OCI-LY1 (cell line): Measurements from ENCODE around the gene TENM4.

Experiments
- H2AFZ ChIP-seq: fragments of 200-600 bp; sonication (generic), shearing (Covaris generic); 2 replicates; pipeline ENCODE4 v1.6.0; 2014; ENCODE audit warnings: antibody characterized with exemption, mild to moderate bottlenecking, low read length
- H3F3A ChIP-seq: fragments of 200-600 bp; sonication (generic), shearing (Covaris generic); 2 replicates; pipeline ENCODE4 v1.6.0; 2014; ENCODE audit warnings: mild to moderate bottlenecking, antibody characterized with exemption, low read length, moderate library complexity; ENCODE audit not compliant: insufficient read depth
- H3K27ac ChIP-seq: fragments of 200-600 bp; sonication (generic); 2 replicates; pipeline ENCODE4 v1.5.1; 2014; ENCODE audit warnings: low read length, mixed run types, mild to moderate bottlenecking, low read depth; ENCODE audit not compliant: poor library complexity, severe bottlenecking
- H3K27me3 ChIP-seq: fragments of 200-600 bp; sonication (generic); 2 replicates; pipeline ENCODE4 v1.6.0; 2014; ENCODE audit warnings: antibody characterized with exemption, mild to moderate bottlenecking, low read length, moderate library complexity; ENCODE audit not compliant: insufficient read depth
- H3K36me3 ChIP-seq: fragments of 200-600 bp; sonication (generic); 2 replicates; pipeline ENCODE4 v1.6.1; 2014; ENCODE audit warnings: mild to moderate bottlenecking, antibody characterized with exemption, low read length, moderate library complexity, mixed read lengths; ENCODE audit not compliant: insufficient read depth
- H3K4me1 ChIP-seq: fragments of 200-600 bp; sonication (generic); 2 replicates; pipeline ENCODE4 v1.5.1; 2014; ENCODE audit warnings: mild to moderate bottlenecking, low read length, moderate library complexity; ENCODE audit not compliant: insufficient read depth, severe bottlenecking
- H3K4me2 ChIP-seq: fragments of 200-600 bp; sonication (generic), shearing (Covaris generic); 2 replicates; pipeline ENCODE4 v1.6.1; 2014; ENCODE audit warnings: low read length
- H3K4me3 ChIP-seq: fragments of 200-600 bp; sonication (generic); 2 replicates; pipeline ENCODE4 v1.5.1; 2014; ENCODE audit warnings: low read length, low read depth, mild to moderate bottlenecking, mixed read lengths; ENCODE audit not compliant: poor library complexity, severe bottlenecking
- H3K79me2 ChIP-seq: fragments of 200-600 bp; shearing (Covaris generic); 2 replicates; pipeline ENCODE4 v1.6.1; 2016; ENCODE audit warnings: mixed run types, low read length, mixed read lengths; ENCODE audit not compliant: insufficient read depth
- H3K9ac ChIP-seq: fragments of 200-600 bp; sonication (generic), shearing (Covaris generic); 2 replicates; pipeline ENCODE4 v1.6.1; 2014; ENCODE audit warnings: mild to moderate bottlenecking, low read length, mixed read lengths
- H3K9me2 ChIP-seq: fragments of 200-600 bp; sonication (generic), shearing (Covaris generic); 2 replicates; pipeline ENCODE4 v1.6.1; 2014; ENCODE audit warnings: low read depth, mild to moderate bottlenecking, low read length, mixed read lengths
- H3K9me3 ChIP-seq: fragments of 200-600 bp; shearing (Covaris generic); 2 replicates; pipeline ENCODE4 v1.6.1; 2014; ENCODE audit warnings: low read length, mixed read lengths
- H4K20me1 ChIP-seq: fragments of 200-600 bp; sonication (generic), shearing (Covaris generic); 2 replicates; pipeline ENCODE4 v1.6.0; 2016; ENCODE audit warnings: mild to moderate bottlenecking, low read length; ENCODE audit not compliant: insufficient read depth
- CTCF ChIP-seq: fragments of 200-600 bp; sonication (generic), shearing (Covaris generic); IDR thresholded peaks from 2 replicates; pipeline ENCODE4 v1.5.1; 2017; ENCODE audit warnings: mild to moderate bottlenecking, antibody characterized with exemption, low read length, moderate library complexity, mixed read lengths
- EZH2 ChIP-seq: fragments of 200-600 bp; sonication (generic), shearing (Covaris generic); IDR thresholded peaks from 2 replicates; pipeline ENCODE4 v1.8.0; 2017; ENCODE audit warnings: borderline replicate concordance, mixed run types, mild to moderate bottlenecking, antibody characterized with exemption, low read length, moderate library complexity, mixed read lengths

TENM4 gene

GRCh38 chr11:79472819-79473529, 32.1 kb upstream of the TENM4 start:
- Histone ChIP-seq H3K9me3 (no peaks in the 10 kb centered on the region), H2AFZ (no peak overlapping the region), H3K36me3 (no peaks in the 10 kb centered on the region), H3K4me2 (no peak overlapping the region), H3K9me2 (no peaks in the 10 kb centered on the region), H3F3A (no peaks in the 10 kb centered on the region), H4K20me1 (no peaks in the 10 kb centered on the region), H3K9ac (no peak overlapping the region), H3K27ac (no peak overlapping the region), H3K4me3 (no peak overlapping the region), H3K79me2 (no peaks in the 10 kb centered on the region), H3K4me1 (no peaks in the 10 kb centered on the region), H3K27me3 (no peaks in the 10 kb centered on the region)
- no peak for TF ChIP-seq CTCF
- no peak for TF ChIP-seq EZH2

- Histone ChIP-seq H3K9me2 (no peaks in the 10 kb centered on the region), H3K4me1 (no peaks in the 10 kb centered on the region), H3K4me3 (no peak overlapping the region), H3K79me2 (no peaks in the 10 kb centered on the region), H2AFZ (no peak overlapping the region), H3K27ac (no peak overlapping the region), H3F3A (no peaks in the 10 kb centered on the region), H3K9me3 (no peaks in the 10 kb centered on the region), H4K20me1 (no peaks in the 10 kb centered on the region), H3K36me3 (no peaks in the 10 kb centered on the region), H3K27me3 (no peaks in the 10 kb centered on the region), H3K4me2 (no peak overlapping the region), H3K9ac (no peak overlapping the region)
- no peak for TF ChIP-seq CTCF
- TF ChIP-seq EZH2: no peak
Measured at GRCh38 chr11:79471071-79471844, 30.4 kb upstream of the TENM4 start.

- H4K20me1 ChIP-seq: no peaks in the 10 kb centered on the region
- H3K4me1 ChIP-seq: no peaks in the 10 kb centered on the region
- no peak overlapping the region for H2AFZ ChIP-seq
- no peak overlapping the region for H3K4me2 ChIP-seq
- no peaks in the 10 kb centered on the region for H3K27me3 ChIP-seq
- TF ChIP-seq CTCF: no peak
- TF ChIP-seq EZH2: no peak
- H3K36me3 ChIP-seq: no peaks in the 10 kb centered on the region
- no peak overlapping the region for H3K27ac ChIP-seq
- no peak overlapping the region for H3K4me3 ChIP-seq
- no peak overlapping the region for H3K9ac ChIP-seq
- H3K9me2 ChIP-seq: no peaks in the 10 kb centered on the region
- H3K79me2 ChIP-seq: no peaks in the 10 kb centered on the region
- no peaks in the 10 kb centered on the region for H3F3A ChIP-seq
- H3K9me3 ChIP-seq: no peaks in the 10 kb centered on the region
Measured at GRCh38 chr11:79470161-79470560, 29.3 kb upstream of the TENM4 start.
